Measurements from ENCODE around the gene HEBP1.

GRCh38 chr12:13001775-13002040 lies 1.6 kb upstream of the HEBP1 start:
- TF ChIP-seq CTCF (conservative IDR thresholded peaks at IDR 0.05; ENCODE audit: low read depth, low read length) (no peak), EZH2 (IDR thresholded peaks at IDR 0.05; ENCODE audit: low read length, unreplicated experiment) (no peak)

All from PC-3 (cell line).